Uterus (tissue), 4 donors: ENCODE measurements around the gene SIPA1L3. TPM values are rescaled to one million over a fixed set of nuclear protein-coding genes. Genes with fewer than 3 reads are reported as not detected.

Source experiments
- DNase-seq, 2 donors: peaks; one replicate each; pipeline ENCODE4 v3.0.0-alpha.2; 2019 to 2020
- H3K27ac ChIP-seq, 2 donors: fragments of 200-600 bp; sonication (generic); 1 replicate in 1 of 2; 2 replicates in 1 of 2; pipeline ENCODE4 v1.5.1; 2016 to 2018
- H3K27me3 ChIP-seq, 2 donors: fragments of 200-600 bp; sonication (generic); one replicate each; pipeline ENCODE4 v1.5.1; 2018 to 2019; ENCODE audit warnings: control low read depth in 1 of 2
- H3K36me3 ChIP-seq, 2 donors: fragments of 200-600 bp; sonication (generic); one replicate each; pipeline ENCODE4 v1.5.1; 2019; ENCODE audit warnings: control low read depth in 1 of 2
- H3K4me1 ChIP-seq, 2 donors: fragments of 200-600 bp; sonication (generic); one replicate each; pipeline ENCODE4 v1.5.1; 2018 to 2019; ENCODE audit warnings: control low read depth in 1 of 2
- H3K4me3 ChIP-seq, 2 donors: fragments of 200-600 bp; sonication (generic); 1 replicate in 1 of 2; 2 replicates in 1 of 2; pipeline ENCODE4 v1.5.1; 2018 to 2019; ENCODE audit warnings: mild to moderate bottlenecking in 1 of 2
- H3K9me3 ChIP-seq, 2 donors: fragments of 200-600 bp; sonication (generic); one replicate each; pipeline ENCODE4 v1.5.1; 2019; ENCODE audit warnings: control low read depth in 1 of 2
- POLR2A ChIP-seq, 2 donors: fragments of 450-650 bp; IDR thresholded peaks; one replicate each; pipeline ENCODE4 v1.6.1; 2016; ENCODE audit warnings: antibody characterized with exemption in 2 of 2, mild to moderate bottlenecking in 1 of 2, moderate library complexity in 1 of 2
- intact Hi-C: fragments of 100-400 bp; cut with DNase I; formaldehyde crosslinking; loops from one replicate; pipeline ENCODE4 v1.15.1; 2023; ENCODE audit warnings: low total_unique reads
- total RNA-seq, 4 donors: library from RNA; depleted of rRNA in 3 of 4; stranded (reverse); fragments of >200 nt in 3 of 4; gene quantifications; one replicate each; pipeline versions ENCODE4 v1.1.0 to v1.2.4, GENCODE V29; 2014 to 2023
- TF ChIP-seq, protein P1 (sequence below), 4 experiments: fragments of 200-600 bp in 2 of 4; fragments of 450-650 bp in 2 of 4; sonication (generic) in 2 of 4; IDR thresholded peaks; one replicate each; pipeline ENCODE4 v1.5.1; 2016 to 2019; ENCODE audit warnings: antibody characterized with exemption in 4 of 4, mild to moderate bottlenecking in 2 of 4, moderate library complexity in 1 of 4
- donor health status: DM: yes; HTN: yes; CAD: no.

SIPA1L3 gene
- total RNA-seq, 4 donors from 2014 or later = 11.5 to 41.8 (median 21.5) TPM

DNA sequence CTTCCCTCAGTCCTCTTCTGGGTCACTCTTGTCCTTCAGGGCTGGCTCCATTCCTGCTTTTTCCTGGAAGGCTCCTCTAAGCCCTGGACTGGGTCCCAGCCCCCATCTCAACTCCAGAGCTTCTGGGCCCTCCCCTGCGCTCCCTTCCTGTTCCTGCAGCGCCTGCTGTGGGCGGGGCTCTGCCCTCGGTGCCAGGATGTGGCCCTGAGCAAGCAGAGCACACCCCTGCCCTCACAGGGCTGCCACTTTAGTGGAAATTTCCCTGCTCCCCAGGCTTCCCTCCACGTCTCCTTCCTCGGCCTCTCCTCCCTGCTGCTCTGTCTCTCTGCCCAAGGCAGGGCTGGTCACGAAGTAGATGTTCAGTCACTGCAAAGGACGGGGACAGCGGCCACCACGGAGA lies 288.2 kb downstream of the SIPA1L3 start:
- Histone ChIP-seq H3K4me3 (no peak overlapping the region), H3K36me3 (no peaks in the 10 kb centered on the region), H3K4me1 (no peaks in the 10 kb centered on the region), H3K9me3 (no peaks in the 10 kb centered on the region), H3K27me3 (no peaks in the 10 kb centered on the region), H3K27ac (no peak overlapping the region)
- no peak for DNase-seq
- intact Hi-C loops = no loop called here
- TF ChIP-seq POLR2A (IDR thresholded peaks at IDR 0.05) = no peak
- TF ChIP-seq, protein P1, sequence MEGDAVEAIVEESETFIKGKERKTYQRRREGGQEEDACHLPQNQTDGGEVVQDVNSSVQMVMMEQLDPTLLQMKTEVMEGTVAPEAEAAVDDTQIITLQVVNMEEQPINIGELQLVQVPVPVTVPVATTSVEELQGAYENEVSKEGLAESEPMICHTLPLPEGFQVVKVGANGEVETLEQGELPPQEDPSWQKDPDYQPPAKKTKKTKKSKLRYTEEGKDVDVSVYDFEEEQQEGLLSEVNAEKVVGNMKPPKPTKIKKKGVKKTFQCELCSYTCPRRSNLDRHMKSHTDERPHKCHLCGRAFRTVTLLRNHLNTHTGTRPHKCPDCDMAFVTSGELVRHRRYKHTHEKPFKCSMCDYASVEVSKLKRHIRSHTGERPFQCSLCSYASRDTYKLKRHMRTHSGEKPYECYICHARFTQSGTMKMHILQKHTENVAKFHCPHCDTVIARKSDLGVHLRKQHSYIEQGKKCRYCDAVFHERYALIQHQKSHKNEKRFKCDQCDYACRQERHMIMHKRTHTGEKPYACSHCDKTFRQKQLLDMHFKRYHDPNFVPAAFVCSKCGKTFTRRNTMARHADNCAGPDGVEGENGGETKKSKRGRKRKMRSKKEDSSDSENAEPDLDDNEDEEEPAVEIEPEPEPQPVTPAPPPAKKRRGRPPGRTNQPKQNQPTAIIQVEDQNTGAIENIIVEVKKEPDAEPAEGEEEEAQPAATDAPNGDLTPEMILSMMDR (IDR thresholded peaks at IDR 0.05) = no peak

GRCh38 chr19:38196245-38196837 lies 289.3 kb downstream of the SIPA1L3 start:
- TF ChIP-seq, protein P1 (IDR thresholded peaks at IDR 0.05) = no peak
- TF ChIP-seq POLR2A (IDR thresholded peaks at IDR 0.05) = no peak
- DNase-seq = no peak
- Histone ChIP-seq H3K36me3 (no peaks in the 10 kb centered on the region), H3K4me3 (no peak overlapping the region), H3K27me3 (no peaks in the 10 kb centered on the region), H3K4me1 (no peaks in the 10 kb centered on the region), H3K27ac (no peak overlapping the region), H3K9me3 (no peaks in the 10 kb centered on the region)
- intact Hi-C loops = no loop called here

DNA sequence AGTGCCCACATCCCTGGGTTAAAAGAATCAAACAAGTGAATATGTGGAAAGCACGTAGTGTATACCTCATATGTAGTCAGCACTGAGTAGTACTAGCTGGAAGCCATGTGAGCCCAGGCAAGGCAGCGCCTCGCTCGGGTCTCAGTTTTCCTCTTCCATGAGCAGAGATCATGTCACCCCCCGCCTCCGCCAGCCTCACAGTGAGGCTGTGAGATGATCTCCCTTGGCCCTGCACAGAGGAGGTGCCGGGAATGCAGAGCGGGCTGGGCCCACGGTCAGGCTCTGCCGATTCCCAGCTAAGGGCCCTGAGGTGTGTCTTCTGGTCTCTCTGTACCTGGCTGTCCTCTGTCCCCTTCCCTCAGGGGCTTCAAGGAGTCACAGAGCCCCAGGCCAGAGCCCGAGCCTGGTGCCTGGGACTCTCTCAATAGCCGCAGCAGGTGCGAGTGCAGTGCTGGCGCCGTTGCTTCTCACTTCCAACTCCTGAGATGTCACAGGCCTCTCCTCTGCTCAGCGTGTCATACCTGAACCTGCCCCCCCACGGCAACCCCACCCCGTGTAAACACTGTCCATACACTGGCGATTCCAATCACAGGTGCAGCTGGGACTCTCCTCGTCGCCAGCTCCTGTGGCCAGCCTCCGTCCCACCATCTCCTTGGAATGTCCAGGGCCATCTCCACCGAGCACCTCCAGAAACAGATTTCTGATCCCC lies 290.1 kb downstream of the SIPA1L3 start:
- intact Hi-C loops = no loop called here
- no peaks in the 10 kb centered on the region for H3K27me3 ChIP-seq
- TF ChIP-seq, protein P1 (IDR thresholded peaks at IDR 0.05) = no peak
- no peak for DNase-seq
- H3K27ac ChIP-seq = no peak overlapping the region
- no peaks in the 10 kb centered on the region for H3K36me3 ChIP-seq
- no peak overlapping the region for H3K4me3 ChIP-seq
- H3K4me1 ChIP-seq = no peaks in the 10 kb centered on the region
- no peaks in the 10 kb centered on the region for H3K9me3 ChIP-seq

GRCh38 chr19:38197937-38198704 lies 291.1 kb downstream of the SIPA1L3 start:
- intact Hi-C loops = no loop called here
- TF ChIP-seq POLR2A (IDR thresholded peaks at IDR 0.05) = no peak
- TF ChIP-seq, protein P1 (IDR thresholded peaks at IDR 0.05) = no peak
- H3K27ac ChIP-seq = no peak overlapping the region
- H3K36me3 ChIP-seq = no peaks in the 10 kb centered on the region
- no peak overlapping the region for H3K4me3 ChIP-seq
- H3K27me3 ChIP-seq = no peaks in the 10 kb centered on the region
- H3K4me1 ChIP-seq = no peaks in the 10 kb centered on the region
- DNase-seq = no peak
- no peaks in the 10 kb centered on the region for H3K9me3 ChIP-seq

DNA sequence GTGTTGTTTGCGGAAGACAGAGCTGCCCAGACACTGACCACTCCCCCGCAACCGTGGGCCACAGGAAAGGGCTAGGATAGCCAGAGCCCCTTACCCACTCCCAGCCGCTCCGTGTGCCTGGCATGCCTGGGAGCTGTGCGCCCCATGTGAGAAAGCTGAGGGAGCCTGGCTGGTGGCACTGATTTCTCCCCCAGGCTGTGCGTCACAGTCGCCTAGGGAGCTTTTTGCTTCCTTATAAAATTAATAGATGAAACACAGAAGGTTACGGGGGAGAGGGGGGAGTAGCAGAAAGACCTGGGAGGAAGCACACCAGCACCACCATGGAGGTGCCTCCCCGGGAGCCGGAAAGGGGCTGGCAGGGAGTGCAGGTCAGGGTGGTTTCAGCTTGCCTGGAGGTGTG lies 292.3 kb downstream of the SIPA1L3 start:
- Histone ChIP-seq H3K27me3 (no peaks in the 10 kb centered on the region), H3K36me3 (no peaks in the 10 kb centered on the region), H3K27ac (no peak overlapping the region), H3K9me3 (no peaks in the 10 kb centered on the region), H3K4me1 (no peaks in the 10 kb centered on the region), H3K4me3 (no peak overlapping the region)
- intact Hi-C loops = no loop called here
- no peak for TF ChIP-seq POLR2A (IDR thresholded peaks at IDR 0.05)
- TF ChIP-seq, protein P1 (IDR thresholded peaks at IDR 0.05) = no peak
- DNase-seq = no peak
